HepG2 (cell line): ENCODE data around the gene TTC28.

Experiments
- BRCA1 ChIP-seq: sonication (generic); formaldehyde crosslinking; IDR thresholded peaks from 2 replicates; pipeline ENCODE4 v1.4.0; 2020; ENCODE audit warnings: missing genetic modification reagents
- FOXK1 ChIP-seq: sonication (generic); formaldehyde crosslinking; IDR thresholded peaks from 2 replicates; pipeline ENCODE4 v1.4.0; 2020; ENCODE audit warnings: low read depth, missing genetic modification reagents, borderline replicate concordance
- SMARCE1 ChIP-seq: fragments of 450-650 bp; IDR thresholded peaks from 2 replicates; pipeline ENCODE4 v1.6.1; 2017; ENCODE audit warnings: borderline replicate concordance
- USF2 ChIP-seq, 2 experiments: sonication (generic) in 1 of 2; formaldehyde crosslinking in 1 of 2; IDR thresholded peaks; 2 replicates each; pipeline versions ENCODE4 v1.5.1 to v1.6.1; 2011 to 2020; ENCODE audit warnings: borderline replicate concordance in 1 of 2, low read depth in 1 of 2, low read length in 1 of 2, mild to moderate bottlenecking in 1 of 2, missing genetic modification reagents in 1 of 2, moderate library complexity in 1 of 2
- XBP1 ChIP-seq: sonication (generic); formaldehyde crosslinking; IDR thresholded peaks from 2 replicates; pipeline ENCODE4 v1.5.0; 2020; ENCODE audit warnings: missing genetic modification reagents
- ZFP62 ChIP-seq: sonication (generic); formaldehyde crosslinking; IDR thresholded peaks from 2 replicates; pipeline ENCODE4 v1.4.0; 2020; ENCODE audit warnings: missing genetic modification reagents
- TF ChIP-seq, protein P1 (sequence below): sonication (generic); formaldehyde crosslinking; IDR thresholded peaks from 2 replicates; pipeline ENCODE4 v1.4.0; 2020; ENCODE audit warnings: missing genetic modification reagents
- TF ChIP-seq, protein P2 (sequence below): sonication (generic); formaldehyde crosslinking; IDR thresholded peaks from one replicate; pipeline ENCODE4 v1.5.1; 2020; ENCODE audit warnings: mild to moderate bottlenecking, missing genetic modification reagents; ENCODE audit errors: not compliant biosample characterization
- TF ChIP-seq, protein P3 (sequence below): sonication (generic); formaldehyde crosslinking; IDR thresholded peaks from 2 replicates; pipeline ENCODE4 v1.9.0; 2021; ENCODE audit warnings: missing genetic modification reagents, borderline replicate concordance
- TF ChIP-seq, protein P4 (sequence below): sonication (generic); formaldehyde crosslinking; IDR thresholded peaks from 2 replicates; pipeline ENCODE4 v1.8.0; 2022; ENCODE audit warnings: low read depth, missing genetic modification reagents
- TF ChIP-seq, protein P5 (sequence below): sonication (generic); formaldehyde crosslinking; IDR thresholded peaks from 2 replicates; pipeline ENCODE4 v1.5.1; 2020; ENCODE audit warnings: missing genetic modification reagents, mild to moderate bottlenecking, borderline replicate concordance
- TF ChIP-seq, protein P6 (sequence below): IDR thresholded peaks from 2 replicates; pipeline ENCODE4 v1.6.1; 2012; ENCODE audit warnings: inconsistent platforms

DNA sequence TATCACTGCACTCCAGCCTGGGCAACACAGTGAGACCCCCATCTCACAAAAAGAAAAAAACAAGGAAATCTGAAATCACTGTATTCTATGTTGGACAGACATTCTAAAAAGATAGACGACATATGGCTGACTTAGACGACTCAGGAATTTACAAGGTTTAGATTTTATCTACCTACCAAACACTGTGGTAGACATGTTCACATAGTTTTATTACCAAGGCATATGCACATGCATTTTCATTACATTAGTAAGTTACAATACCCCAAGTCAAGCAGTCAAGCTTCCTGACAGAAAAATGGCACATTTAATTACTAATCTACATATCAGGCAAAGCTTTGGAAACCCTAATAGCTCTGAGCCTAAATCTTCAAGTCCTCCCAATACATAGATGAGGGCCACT, 262.2 kb downstream of the TTC28 start:
- TF ChIP-seq, protein P1, sequence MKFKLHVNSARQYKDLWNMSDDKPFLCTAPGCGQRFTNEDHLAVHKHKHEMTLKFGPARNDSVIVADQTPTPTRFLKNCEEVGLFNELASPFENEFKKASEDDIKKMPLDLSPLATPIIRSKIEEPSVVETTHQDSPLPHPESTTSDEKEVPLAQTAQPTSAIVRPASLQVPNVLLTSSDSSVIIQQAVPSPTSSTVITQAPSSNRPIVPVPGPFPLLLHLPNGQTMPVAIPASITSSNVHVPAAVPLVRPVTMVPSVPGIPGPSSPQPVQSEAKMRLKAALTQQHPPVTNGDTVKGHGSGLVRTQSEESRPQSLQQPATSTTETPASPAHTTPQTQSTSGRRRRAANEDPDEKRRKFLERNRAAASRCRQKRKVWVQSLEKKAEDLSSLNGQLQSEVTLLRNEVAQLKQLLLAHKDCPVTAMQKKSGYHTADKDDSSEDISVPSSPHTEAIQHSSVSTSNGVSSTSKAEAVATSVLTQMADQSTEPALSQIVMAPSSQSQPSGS (CRISPR knock-in tag), result no peak
- TF ChIP-seq, protein P2, sequence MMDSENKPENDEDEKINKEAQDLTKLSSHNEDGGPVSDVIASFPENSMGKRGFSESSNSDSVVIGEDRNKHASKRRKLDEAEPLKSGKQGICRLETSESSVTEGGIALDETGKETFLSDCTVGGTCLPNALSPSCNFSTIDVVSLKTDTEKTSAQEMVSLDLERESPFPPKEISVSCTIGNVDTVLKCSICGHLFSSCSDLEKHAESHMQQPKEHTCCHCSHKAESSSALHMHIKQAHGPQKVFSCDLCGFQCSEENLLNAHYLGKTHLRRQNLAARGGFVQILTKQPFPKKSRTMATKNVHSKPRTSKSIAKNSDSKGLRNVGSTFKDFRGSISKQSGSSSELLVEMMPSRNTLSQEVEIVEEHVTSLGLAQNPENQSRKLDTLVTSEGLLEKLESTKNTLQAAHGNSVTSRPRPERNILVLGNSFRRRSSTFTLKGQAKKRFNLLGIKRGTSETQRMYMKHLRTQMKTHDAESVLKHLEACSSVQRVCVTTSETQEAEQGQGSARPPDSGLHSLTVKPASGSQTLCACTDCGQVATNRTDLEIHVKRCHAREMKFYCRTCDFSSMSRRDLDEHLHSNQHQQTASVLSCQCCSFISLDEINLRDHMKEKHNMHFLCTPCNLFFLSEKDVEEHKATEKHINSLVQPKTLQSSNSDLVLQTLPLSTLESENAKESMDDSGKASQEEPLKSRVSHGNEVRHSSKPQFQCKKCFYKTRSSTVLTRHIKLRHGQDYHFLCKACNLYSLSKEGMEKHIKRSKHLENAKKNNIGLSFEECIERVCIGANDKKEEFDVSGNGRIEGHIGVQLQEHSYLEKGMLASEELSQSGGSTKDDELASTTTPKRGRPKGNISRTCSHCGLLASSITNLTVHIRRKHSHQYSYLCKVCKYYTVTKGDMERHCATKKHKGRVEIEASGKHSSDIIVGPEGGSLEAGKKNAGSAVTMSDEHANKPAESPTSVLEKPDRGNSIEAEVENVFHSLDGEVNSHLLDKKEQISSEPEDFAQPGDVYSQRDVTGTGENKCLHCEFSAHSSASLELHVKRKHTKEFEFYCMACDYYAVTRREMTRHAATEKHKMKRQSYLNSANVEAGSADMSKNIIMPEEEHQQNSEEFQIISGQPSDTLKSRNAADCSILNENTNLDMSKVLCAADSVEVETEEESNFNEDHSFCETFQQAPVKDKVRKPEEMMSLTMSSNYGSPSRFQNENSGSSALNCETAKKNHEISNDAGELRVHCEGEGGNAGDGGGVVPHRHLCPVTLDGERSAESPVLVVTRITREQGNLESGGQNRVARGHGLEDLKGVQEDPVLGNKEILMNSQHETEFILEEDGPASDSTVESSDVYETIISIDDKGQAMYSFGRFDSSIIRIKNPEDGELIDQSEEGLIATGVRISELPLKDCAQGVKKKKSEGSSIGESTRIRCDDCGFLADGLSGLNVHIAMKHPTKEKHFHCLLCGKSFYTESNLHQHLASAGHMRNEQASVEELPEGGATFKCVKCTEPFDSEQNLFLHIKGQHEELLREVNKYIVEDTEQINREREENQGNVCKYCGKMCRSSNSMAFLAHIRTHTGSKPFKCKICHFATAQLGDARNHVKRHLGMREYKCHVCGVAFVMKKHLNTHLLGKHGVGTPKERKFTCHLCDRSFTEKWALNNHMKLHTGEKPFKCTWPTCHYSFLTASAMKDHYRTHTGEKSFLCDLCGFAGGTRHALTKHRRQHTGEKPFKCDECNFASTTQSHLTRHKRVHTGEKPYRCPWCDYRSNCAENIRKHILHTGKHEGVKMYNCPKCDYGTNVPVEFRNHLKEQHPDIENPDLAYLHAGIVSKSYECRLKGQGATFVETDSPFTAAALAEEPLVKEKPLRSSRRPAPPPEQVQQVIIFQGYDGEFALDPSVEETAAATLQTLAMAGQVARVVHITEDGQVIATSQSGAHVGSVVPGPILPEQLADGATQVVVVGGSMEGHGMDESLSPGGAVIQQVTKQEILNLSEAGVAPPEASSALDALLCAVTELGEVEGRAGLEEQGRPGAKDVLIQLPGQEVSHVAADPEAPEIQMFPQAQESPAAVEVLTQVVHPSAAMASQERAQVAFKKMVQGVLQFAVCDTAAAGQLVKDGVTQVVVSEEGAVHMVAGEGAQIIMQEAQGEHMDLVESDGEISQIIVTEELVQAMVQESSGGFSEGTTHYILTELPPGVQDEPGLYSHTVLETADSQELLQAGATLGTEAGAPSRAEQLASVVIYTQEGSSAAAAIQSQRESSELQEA (CRISPR knock-in tag), result no peak
- TF ChIP-seq, protein P3, sequence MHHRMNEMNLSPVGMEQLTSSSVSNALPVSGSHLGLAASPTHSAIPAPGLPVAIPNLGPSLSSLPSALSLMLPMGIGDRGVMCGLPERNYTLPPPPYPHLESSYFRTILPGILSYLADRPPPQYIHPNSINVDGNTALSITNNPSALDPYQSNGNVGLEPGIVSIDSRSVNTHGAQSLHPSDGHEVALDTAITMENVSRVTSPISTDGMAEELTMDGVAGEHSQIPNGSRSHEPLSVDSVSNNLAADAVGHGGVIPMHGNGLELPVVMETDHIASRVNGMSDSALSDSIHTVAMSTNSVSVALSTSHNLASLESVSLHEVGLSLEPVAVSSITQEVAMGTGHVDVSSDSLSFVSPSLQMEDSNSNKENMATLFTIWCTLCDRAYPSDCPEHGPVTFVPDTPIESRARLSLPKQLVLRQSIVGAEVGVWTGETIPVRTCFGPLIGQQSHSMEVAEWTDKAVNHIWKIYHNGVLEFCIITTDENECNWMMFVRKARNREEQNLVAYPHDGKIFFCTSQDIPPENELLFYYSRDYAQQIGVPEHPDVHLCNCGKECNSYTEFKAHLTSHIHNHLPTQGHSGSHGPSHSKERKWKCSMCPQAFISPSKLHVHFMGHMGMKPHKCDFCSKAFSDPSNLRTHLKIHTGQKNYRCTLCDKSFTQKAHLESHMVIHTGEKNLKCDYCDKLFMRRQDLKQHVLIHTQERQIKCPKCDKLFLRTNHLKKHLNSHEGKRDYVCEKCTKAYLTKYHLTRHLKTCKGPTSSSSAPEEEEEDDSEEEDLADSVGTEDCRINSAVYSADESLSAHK (CRISPR knock-in tag), result no peak
- TF ChIP-seq USF2 (IDR thresholded peaks at IDR 0.05; ENCODE audit: low read depth, low read length), result no peak
- TF ChIP-seq USF2 (CRISPR knock-in tag; IDR thresholded peaks at IDR 0.05; ENCODE audit: borderline replicate concordance), result no peak
- TF ChIP-seq SMARCE1, result no peak
- TF ChIP-seq, protein P4, sequence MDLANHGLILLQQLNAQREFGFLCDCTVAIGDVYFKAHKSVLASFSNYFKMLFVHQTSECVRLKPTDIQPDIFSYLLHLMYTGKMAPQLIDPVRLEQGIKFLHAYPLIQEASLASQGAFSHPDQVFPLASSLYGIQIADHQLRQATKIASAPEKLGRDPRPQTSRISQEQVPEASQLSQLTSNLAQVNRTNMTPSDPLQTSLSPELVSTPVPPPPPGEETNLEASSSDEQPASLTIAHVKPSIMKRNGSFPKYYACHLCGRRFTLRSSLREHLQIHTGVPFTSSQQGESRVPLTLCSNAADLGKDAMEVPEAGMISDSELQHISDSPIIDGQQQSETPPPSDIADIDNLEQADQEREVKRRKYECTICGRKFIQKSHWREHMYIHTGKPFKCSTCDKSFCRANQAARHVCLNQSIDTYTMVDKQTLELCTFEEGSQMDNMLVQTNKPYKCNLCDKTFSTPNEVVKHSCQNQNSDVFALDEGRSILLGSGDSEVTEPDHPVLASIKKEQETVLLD (CRISPR knock-in tag), result no peak
- TF ChIP-seq ZFP62 (CRISPR knock-in tag), result no peak
- TF ChIP-seq, protein P5, sequence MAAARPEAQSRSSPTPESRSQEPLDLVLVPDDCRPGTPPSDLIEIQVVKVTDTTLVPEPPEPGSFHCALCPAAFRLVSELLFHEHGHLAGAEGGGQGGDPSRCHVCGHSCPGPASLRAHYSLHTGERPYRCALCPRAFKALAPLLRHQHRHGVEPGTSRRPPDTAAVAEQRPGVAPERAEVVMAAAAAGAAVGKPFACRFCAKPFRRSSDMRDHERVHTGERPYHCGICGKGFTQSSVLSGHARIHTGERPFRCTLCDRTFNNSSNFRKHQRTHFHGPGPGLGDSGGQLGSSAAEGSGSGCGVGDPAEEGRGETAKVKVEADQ (CRISPR knock-in tag), result no peak
- TF ChIP-seq FOXK1 (CRISPR knock-in tag), result no peak
- no peak for TF ChIP-seq BRCA1 (CRISPR knock-in tag)
- TF ChIP-seq, protein P6, sequence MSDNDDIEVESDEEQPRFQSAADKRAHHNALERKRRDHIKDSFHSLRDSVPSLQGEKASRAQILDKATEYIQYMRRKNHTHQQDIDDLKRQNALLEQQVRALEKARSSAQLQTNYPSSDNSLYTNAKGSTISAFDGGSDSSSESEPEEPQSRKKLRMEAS, result no peak
- TF ChIP-seq XBP1 (CRISPR knock-in tag), result no peak
